NCI-H2171 treated with DMSO at 0.1 percent for 48 hours (cell line): ENCODE measurements around the gene SLC16A3.
"Not testable (repeated sequence)": the region's sequence is repeated elsewhere in the genome, so short reads cannot be mapped to it uniquely, and the experiment has no call there.

Experiments
- DNase-seq: peaks from one replicate; lab custom pipeline; 2025; lab: John Stamatoyannopoulos, UW

Gene SLC16A3

GRCh38 chr17:82228842-82229697, at the start of gene SLC16A3:
TSS of gene SLC16A3 (plus strand) at chr17:82229042. CDS start at chr17:82236009, 6,967 bp downstream.
- DNase-seq: no peak

- no peak for DNase-seq
These were observed 49.4 kb upstream of the SLC16A3 start for GRCh38 chr17:82179412-82179811.

DNA sequence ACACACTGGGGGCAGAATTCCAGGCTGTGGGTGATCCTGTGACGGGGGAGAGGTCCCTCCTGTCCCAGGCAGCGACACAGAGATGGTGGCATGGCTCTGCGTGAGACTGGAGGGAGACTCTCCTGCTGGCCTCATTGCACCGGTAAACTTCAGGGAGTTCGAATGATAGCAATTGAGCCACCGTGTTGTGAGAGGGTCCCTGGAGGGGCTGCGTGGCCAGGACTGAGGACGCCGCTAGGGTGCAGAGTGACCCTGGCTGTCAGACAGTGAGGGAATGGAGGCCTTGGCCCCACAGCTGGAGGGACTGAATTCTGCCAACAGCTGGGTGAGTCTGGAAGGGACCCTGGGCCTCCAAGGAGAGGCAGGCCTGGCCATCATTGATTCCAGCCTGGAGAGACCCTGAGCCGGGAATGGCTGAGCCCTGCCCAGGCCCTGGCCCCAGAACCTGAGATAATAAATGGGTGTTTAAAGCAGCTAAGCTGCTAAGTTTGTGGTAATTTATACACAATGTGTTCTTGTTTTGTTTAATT, 48.8 kb upstream of the SLC16A3 start:
- no peak for DNase-seq

DNA sequence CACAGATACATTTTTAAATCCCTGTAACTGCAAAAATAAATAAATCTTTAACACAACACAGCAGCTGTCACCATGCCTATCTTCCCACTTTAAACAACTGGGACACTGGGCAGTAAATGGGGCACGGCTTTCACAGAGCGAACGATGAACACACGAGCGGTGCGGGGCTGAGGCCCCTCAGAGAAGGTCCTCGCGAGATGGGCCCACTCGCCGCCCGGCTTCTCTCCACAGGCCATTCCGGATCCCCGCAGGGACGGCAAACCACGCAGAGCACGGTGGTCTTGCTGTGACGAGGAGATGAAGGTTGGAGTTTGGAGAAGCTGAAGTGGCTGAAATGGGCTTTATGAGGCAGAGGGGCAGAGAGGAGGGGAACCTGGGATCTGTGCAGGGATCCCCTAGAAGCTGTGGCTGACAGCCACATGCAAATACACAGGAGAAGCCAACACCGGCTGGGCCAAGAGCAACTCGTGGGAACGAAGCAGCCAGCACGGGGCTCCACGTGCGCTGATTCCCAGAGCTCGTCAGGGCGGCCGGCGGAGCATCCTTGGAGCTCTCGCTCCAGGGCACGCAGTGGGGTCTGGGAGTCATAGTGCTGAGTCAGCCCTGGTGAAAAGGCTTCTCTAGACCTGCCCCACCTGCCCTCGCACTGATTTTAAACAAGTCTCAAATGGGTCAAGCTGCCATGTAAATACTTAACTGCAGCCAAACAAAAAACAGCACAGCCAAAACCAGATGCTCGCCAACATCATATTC, 47.9 kb upstream of the SLC16A3 start:
- no peak for DNase-seq

GRCh38 chr17:82184761-82185160, 44.1 kb upstream of the SLC16A3 start:
- DNase-seq: no peak

DNA sequence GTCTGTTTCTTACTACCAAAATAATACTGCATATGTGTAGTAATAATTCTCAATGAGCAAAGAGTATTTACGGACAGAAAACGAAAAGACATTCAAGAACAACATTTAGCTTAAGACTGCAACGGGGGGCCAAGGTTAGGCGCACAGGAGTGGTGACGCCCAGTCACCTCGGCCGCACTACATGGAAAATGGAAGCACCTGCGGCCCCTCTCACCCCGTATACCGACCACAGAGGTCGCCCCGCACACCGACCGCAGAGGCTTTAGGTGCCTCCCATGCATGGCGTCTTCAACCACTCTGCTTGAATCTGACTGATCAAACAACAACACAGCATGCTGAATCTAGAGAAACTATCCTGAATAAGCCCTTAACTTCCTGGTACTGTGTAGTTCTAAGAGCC, 42.6 kb upstream of the SLC16A3 start:
- no peak for DNase-seq

DNA sequence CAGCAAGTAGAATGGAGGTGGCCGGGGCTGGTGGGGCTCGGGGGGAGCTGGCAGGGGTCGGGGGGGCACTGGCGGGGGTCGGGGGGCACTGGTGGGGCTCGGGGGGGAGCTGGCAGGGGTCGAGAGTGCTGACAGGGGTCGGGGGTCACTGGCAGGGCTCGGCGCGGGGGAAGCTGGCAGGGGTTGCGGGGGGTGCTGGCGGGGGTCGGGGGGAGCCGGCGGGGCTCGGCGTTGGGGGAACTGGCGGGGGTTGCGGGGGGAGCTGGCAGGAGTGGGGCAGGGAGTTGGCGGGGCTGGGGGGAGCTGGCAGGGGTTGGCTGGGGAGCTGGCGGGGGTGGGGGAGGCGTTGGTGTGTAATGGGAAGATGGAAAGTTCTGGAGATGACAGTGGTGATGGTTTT, 41.3 kb upstream of the SLC16A3 start:
- no peak for DNase-seq

- DNase-seq: peak; percentile 62
These were observed 40.6 kb upstream of the SLC16A3 start for GRCh38 chr17:82188001-82188961.

DNA sequence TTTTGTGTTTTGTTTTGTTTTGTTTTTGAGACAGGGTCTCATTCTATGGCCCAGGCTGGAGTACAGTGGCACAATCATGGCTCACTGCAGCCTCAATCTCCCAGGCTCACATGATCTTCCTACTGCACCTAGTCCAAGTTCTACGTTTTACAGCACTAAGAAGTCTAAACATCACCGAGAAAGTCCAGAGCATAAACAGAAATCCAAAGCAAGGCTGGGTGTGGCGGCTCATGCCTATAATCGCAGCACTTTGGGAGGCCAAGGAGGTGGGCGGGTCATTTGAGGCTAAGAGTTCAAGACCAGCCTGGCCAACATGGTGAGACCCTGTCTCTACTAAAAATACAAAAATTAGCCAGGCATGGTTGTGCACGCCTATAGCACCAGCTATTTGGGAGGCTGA, 35.8 kb upstream of the SLC16A3 start:
- not testable (repeated sequence) for DNase-seq

DNA sequence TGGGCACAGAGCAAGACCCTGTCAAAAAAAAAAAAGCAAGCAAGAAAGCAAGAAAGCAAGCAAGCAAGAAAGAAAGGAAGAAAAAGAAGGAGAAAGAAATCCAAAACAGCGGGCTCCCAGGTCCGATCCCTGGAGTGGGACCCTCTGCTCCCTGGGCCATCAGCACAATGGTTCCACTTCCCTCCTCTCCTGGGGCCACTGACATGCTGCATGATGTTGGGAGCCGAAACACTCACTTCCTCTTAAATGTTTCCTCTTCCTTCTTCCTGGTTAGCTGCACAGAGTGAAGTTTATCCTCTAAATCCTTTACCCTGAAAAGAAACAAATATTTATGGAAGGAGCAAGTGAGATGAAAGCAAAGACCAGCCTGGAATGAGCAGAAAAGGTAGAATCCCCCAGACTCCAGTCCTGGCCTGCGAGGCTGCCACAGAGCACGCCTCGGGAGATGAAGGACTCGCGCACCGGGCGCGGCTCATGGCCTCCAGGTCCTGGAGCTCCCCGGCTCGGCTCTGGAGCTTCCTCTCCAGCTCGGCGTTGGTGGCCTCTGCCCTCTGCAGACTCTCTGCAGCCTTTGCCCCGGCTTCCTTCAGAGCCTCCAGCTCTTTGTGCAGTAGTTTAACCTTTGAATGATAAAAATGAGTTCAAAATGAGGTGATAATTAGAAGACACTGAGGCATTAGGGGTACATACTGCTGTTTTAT, 35.2 kb upstream of the SLC16A3 start:
- DNase-seq: no peak

- no peak for DNase-seq
These were observed 34.1 kb upstream of the SLC16A3 start for GRCh38 chr17:82194765-82195164.

- no peak for DNase-seq
These were observed 32.9 kb upstream of the SLC16A3 start for GRCh38 chr17:82195675-82196672.

DNA sequence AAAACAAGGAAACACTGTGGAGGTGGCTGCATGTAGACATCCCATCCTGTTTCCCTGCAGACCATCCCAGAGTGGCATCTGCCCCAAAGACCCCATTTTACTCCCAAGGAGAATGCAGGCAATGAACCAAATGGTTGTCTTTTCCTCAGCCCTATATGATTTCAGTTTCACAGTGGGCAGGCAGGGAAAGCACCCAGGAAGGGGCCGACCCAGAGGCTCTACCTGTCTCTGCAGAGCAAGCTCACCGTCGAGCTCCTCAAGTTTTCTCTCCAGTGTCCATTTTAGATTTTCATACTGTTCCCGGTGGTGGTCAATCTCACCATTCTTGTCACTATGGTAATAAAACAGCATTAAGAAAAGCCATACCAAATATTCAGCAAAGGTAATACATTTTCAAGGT, 30.8 kb upstream of the SLC16A3 start:
- no peak for DNase-seq

DNA sequence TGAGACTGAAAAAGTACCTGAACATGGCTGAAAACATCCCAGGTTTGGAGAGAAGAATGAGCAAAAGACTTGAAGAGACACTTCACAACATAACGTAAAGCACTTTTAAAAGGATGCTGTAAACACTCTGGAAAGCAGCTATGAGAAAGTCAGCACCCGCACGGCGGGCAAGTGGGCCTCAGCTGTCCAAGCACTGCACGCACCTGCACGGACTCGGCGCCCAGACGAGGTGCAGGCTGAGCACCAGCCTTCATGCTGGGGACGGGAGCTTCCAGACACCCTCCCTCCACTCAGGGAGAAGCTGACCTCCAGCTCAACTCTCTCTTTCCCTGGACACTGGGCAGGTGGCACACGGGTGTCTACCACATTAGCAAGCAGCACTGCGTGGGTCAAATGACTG, 29.3 kb upstream of the SLC16A3 start:
- DNase-seq: no peak

GRCh38 chr17:82200135-82200534, 28.7 kb upstream of the SLC16A3 start:
- DNase-seq: no peak

GRCh38 chr17:82200743-82201497, 27.9 kb upstream of the SLC16A3 start:
- no peak for DNase-seq

DNA sequence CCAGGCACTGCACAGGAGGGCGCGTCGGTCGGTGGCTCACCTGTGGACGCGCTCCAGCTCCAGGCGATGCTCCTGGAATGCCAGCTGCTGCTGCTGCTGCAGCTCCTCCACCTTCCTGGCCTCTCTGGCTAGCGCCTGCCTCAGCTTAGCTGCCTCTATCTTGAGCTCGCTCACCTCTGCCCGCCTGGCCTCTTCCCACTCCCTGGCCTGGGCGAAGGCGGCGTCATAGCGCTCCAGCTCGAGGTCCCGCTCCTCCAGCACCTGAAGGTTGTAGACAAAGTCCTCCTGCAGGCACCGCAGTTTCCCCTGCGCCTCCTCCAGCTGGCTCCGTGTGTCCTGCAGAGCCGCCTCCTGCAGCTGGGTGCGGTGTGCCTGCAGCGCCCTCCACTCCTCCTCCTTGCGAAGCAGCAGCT, 27.3 kb upstream of the SLC16A3 start:
- DNase-seq: no peak

DNA sequence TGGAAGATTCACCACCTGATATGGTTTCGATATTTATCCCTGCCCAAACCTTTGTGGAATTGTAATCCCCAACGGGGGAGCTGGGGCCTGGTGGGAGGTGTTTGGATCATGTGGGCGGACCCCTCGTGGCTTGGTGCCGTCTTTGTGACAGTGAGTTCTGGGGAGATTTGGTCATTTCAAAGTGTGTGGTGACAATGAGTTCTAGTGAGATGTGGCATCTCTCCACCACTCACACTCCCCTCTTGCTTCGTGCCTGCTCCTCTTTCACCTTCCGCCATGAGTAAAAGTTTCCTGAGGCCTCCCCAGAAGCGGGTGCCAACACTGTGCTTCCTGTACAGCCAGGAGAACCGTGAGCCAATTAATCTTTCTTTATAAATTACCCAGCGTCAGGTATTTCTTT, 25.9 kb upstream of the SLC16A3 start:
- no peak for DNase-seq

DNA sequence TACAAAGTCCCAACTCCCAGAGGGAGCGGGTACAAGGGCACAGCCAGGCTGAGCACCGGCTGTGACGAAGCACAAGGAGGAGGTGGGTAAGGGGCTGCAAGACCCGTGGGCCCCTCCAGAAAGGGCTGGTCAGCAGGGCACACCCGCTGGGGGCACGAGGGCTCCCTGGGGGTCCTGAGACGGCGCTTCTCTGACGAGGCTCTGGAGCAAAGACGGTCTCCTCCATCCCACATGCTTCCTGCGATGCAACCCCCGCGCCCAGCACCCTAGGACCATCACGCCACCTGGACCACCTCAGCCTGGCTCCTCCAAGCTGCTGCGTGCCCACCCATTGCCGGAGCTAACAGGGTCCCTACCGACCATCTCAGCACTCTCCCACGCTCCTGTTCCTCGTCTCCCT, 24.9 kb upstream of the SLC16A3 start:
- DNase-seq: no peak
